OCI-LY3 (cell line): ENCODE measurements around the gene CDHR5.
"Not testable (repeated sequence)": the region's sequence is repeated elsewhere in the genome, so short reads cannot be mapped to it uniquely, and the experiment has no call there.

Experiments used
- CTCF ChIP-seq: fragments of 200-600, 300-600 bp; sonication (generic); IDR thresholded peaks from 2 replicates; pipeline ENCODE4 v1.5.1; 2014; ENCODE audit warnings: antibody characterized with exemption, low read length, low read depth
- EZH2phosphoT487 ChIP-seq: fragments of 200-600 bp; shearing (Covaris generic); IDR thresholded peaks from 2 replicates; pipeline ENCODE4 v1.6.1; 2018; ENCODE audit warnings: antibody characterized with exemption, mixed run types, low read depth

DNA sequence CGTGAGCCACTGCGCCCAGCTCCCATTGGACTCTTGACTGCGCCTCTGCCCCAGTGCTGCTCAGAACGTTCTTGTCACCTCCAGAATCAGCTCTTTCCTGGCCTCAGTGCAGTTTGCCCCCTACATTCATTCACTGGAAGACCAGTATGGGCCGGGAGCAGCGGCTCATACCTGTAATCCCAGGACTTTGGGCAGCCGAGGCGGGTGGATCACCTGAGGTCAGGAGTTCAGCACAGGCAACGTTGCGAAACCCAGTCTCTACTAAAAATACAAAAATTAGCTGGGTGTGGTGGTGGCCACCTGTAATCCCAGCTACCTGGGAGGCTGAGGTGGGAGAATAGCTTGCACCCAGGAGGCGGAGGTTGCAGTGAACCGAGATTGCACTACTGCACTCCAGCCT, 29.7 kb upstream of the CDHR5 start:
- TF ChIP-seq CTCF, EZH2phosphoT487: not testable (repeated sequence)
